ENCODE data around the gene ASPG.
A peak's percentile ranks its signal among the peaks of the same experiment; 100 is the strongest.

Gene ASPG

GRCh38 chr14:104133496-104133895 is 48.0 kb downstream of the ASPG start:
- no peak for TF ChIP-seq ZFX (IDR thresholded peaks at IDR 0.05)
- TF ChIP-seq, protein P1, sequence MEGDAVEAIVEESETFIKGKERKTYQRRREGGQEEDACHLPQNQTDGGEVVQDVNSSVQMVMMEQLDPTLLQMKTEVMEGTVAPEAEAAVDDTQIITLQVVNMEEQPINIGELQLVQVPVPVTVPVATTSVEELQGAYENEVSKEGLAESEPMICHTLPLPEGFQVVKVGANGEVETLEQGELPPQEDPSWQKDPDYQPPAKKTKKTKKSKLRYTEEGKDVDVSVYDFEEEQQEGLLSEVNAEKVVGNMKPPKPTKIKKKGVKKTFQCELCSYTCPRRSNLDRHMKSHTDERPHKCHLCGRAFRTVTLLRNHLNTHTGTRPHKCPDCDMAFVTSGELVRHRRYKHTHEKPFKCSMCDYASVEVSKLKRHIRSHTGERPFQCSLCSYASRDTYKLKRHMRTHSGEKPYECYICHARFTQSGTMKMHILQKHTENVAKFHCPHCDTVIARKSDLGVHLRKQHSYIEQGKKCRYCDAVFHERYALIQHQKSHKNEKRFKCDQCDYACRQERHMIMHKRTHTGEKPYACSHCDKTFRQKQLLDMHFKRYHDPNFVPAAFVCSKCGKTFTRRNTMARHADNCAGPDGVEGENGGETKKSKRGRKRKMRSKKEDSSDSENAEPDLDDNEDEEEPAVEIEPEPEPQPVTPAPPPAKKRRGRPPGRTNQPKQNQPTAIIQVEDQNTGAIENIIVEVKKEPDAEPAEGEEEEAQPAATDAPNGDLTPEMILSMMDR (conservative IDR thresholded peaks at IDR 0.05), result no peak
- H3K27ac ChIP-seq, result no peak overlapping the region

GRCh38 chr14:104134061-104134965 is 48.8 kb downstream of the ASPG start:
- no peak for TF ChIP-seq ZFX (IDR thresholded peaks at IDR 0.05)
- TF ChIP-seq, protein P1 (conservative IDR thresholded peaks at IDR 0.05), result no peak
- H3K27ac ChIP-seq, result no peak overlapping the region

GRCh38 chr14:104135121-104135903 is 49.8 kb downstream of the ASPG start:
- H3K27ac ChIP-seq, result no peak overlapping the region
- TF ChIP-seq, protein P1 (conservative IDR thresholded peaks at IDR 0.05), result peak; percentile 19
- TF ChIP-seq ZFX (IDR thresholded peaks at IDR 0.05), result no peak

- TF ChIP-seq, protein P1 (conservative IDR thresholded peaks at IDR 0.05), result no peak
- no peak for TF ChIP-seq ZFX (IDR thresholded peaks at IDR 0.05)
- H3K27ac ChIP-seq, result no peak overlapping the region
Observed at GRCh38 chr14:104135904-104136471, 50.5 kb downstream of the ASPG start.

DNA sequence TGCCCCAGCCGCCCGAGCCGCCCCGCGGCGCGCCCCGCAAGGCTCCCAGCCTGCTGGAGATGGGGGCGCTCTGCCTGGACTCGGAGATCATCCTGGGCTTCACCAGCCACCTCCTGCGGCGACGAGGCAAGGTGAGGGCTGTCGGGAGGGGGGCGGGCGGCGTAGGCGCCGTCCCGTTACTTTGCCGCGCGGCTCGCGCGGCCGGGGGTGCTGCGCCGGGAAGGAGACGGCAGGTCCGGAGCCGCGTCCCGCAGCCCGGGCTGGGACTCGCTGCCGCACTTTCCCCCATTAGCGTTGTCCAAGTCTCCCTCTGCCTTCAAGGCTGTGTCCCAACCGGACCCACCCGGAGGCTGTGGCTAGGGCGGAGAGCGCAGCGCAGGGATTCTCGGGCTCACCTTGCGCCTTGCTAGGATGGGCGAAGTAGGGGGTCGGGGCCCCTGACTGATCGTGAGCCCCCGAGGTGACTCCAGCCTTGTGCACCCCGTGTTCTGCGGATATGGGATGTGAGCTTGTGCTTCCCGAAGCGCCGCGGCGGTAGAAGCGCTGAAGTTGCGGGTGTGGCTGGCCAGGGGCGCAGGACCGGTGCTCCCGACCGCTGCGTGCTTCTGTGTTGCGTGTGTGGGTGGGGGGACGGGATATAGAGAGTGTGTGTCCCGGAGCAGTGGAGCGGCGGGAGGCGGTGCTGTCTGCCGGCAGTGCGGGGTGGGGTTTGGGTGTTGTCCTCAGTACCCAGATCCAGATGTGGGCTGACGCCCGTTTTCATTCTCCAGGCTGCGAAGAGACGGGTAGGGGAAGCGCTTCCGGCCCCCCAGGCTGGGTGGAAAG is 51.2 kb downstream of the ASPG start:
- H3K27ac ChIP-seq, result no peak overlapping the region
- no peak for TF ChIP-seq ZFX (IDR thresholded peaks at IDR 0.05)
- TF ChIP-seq, protein P1 (conservative IDR thresholded peaks at IDR 0.05), result no peak

- H3K27ac ChIP-seq, result peak overlapping the region; percentile 27
- TF ChIP-seq, protein P1 (conservative IDR thresholded peaks at IDR 0.05), result peak; percentile 97
- TF ChIP-seq ZFX (IDR thresholded peaks at IDR 0.05), result no peak
Observed at GRCh38 chr14:104137297-104138097, 52.0 kb downstream of the ASPG start.

Data from C4-2B (cell line).